NCI-H446 treated with DMSO at 0.1 percent for 48 hours (cell line): ENCODE results near the gene RPRD1A.
"Not testable (repeated sequence)": the region's sequence is repeated elsewhere in the genome, so short reads cannot be mapped to it uniquely, and the experiment has no call there.

Source experiments
- DNase-seq: peaks from one replicate; lab custom pipeline; 2025; lab: John Stamatoyannopoulos, UW

Gene RPRD1A

GRCh38 chr18:35968278-35968880 lies 99.0 kb downstream of the RPRD1A start:
- DNase-seq = no peak

- not testable (repeated sequence) for DNase-seq
Observed at GRCh38 chr18:35967866-35968265, 99.5 kb downstream of the RPRD1A start.

- DNase-seq = no peak
Observed at GRCh38 chr18:35964319-35964718, 103.0 kb downstream of the RPRD1A start.

DNA sequence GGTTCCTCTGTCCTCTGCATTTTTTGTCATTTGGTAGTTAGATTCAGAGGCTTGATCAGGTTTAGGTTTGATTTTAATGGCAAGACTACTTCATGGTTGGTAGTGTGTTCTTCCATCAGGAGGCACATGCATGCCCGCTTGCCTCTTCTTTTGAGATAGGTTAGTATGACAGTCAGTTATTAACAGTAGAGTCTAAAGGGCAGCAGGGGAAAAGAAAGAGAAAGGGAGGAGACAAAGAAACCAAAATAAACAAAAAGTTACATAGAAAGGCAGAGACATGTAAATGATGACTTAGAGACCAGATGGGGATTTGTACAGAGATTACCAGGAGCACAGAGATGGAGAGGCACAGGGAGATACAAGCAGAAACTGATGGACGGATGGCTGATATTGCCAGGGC lies 105.0 kb downstream of the RPRD1A start:
- no peak for DNase-seq

DNA sequence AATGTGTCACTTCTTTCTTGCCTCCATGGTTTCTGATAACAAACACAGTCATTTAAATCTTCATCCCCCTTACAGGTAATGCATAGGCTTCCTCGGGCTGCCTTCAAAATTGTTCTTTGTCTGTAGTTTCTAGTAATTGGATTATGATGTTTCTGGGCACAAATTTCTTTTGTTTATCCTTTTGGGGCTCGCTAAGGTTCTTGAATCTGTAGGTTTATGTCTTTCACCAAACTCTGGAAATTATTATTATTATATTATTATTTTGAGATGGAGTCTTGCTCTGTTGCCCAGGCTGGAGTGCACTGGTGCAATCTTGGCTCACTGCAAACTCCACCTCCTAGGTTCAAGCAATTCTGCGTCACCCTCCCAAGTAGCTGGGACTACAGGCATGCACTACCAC lies 111.1 kb downstream of the RPRD1A start:
- no peak for DNase-seq

DNA sequence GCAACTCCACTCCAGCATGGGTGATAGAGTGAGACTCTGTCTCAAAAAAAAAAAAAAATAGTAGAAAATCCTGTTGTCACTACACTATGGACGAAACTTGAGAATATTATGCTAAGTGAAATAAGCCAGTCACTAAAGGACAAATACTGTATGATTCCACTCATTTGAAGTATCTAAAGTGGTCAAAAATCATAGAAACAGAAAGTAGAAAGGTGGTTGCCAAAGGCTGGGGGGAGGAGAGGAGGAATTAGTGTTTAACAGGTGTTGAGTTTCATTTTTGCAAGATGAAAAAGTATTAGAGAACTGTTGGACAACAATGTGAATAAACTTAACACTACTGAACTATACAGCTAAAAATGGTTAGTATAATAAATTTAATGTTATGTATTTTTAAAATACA lies 113.7 kb downstream of the RPRD1A start:
- DNase-seq = no peak

DNA sequence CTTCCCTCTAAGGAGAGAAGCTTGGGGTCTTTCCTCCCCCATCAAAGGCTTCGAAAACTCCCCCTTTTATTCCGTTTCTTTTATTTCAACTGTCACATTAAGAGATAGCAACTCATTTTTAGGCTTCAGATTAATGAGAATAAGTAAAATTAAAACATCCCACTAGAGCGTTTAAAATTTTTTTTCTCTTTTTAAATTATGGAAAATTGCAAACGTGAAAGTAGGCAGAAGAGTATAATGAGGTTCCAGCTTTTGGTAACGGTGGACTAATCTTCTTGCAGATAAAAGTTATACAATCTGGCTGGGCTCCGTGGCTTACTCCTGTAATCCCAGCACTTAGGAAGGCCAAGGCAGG lies 116.8 kb downstream of the RPRD1A start:
- no peak for DNase-seq

- no peak for DNase-seq
Observed at GRCh38 chr18:35949903-35950627, 117.3 kb downstream of the RPRD1A start.

- DNase-seq = no peak
Observed at GRCh38 chr18:35949090-35949489, 118.3 kb downstream of the RPRD1A start.

DNA sequence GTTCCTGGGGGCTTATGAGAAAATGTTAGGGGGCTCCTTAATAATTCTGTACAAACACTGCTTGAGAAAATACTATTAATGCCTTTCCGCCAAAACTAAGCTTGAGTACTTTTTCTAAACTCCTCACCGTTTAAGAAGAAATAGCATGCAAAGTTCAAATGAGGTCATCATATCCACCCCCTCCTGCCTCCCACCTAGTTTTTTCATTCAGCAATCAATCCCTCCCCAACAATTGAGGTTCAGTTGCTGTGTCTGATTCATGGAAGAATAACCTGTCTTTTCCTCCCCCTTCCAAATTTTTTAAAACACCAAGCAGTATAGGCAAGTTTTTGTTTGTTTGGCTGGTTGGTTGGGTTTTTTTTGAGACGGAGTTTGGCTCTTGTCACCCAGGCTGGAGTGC lies 119.3 kb downstream of the RPRD1A start:
- no peak for DNase-seq

DNA sequence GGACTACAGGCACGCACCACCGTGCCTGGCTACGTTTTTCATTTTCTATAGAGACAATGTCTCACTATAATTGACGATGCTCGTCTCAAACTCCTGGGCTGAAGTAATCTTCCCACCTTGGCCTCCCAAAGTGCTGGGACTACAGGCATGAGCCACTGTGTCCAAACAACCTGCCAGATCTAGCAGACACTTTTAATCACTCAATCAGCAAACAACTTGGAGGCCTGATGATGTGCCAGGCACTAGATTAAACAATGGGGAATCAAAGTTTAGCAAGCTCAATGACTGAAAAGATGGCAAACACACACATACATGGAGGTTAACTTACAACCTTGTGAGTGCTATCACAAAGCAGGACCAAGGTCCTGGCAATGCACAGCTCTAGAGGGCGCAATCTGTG lies 124.7 kb downstream of the RPRD1A start:
- no peak for DNase-seq

GRCh38 chr18:35942133-35942532 lies 125.2 kb downstream of the RPRD1A start:
- DNase-seq = no peak

GRCh38 chr18:35941299-35941698 lies 126.1 kb downstream of the RPRD1A start:
- DNase-seq = no peak
